ENCODE data around the gene CRABP2. TPM values are rescaled to one million over a fixed set of nuclear protein-coding genes. Genes with fewer than 3 reads are reported as not detected.

The CRABP2 gene
- total RNA-seq, 1 donor from 2014 or later = 97.7 TPM

- intact Hi-C loops (cut with DNase I) = no loop called here
- Histone ChIP-seq H3K27me3 (no peaks in the 10 kb centered on the region), H3K4me3 (no peak overlapping the region), H3K9me3 (no peaks in the 10 kb centered on the region), H3K36me3 (no peaks in the 10 kb centered on the region), H3K4me1 (peaks cover 57% of the 10 kb centered on the region), H3K27ac (peak overlapping the region; percentile 52)
- TF ChIP-seq POLR2AphosphoS5 (IDR thresholded peaks at IDR 0.05; ENCODE audit: insufficient read depth in 1 of 2, low read depth in 1 of 2) (peak in 1 of 2 donors; percentile 29), CTCF (IDR thresholded peaks at IDR 0.05) (no peak)
- DNase-seq (ENCODE audit: extremely low spot score in 2 of 2) = no peak
Observed at GRCh38 chr1:156691665-156692440, 13.5 kb downstream of the CRABP2 start.

GRCh38 chr1:156691191-156691590, 14.2 kb downstream of the CRABP2 start:
- Histone ChIP-seq H3K9me3 (no peaks in the 10 kb centered on the region), H3K36me3 (no peaks in the 10 kb centered on the region), H3K4me1 (peaks cover 57% of the 10 kb centered on the region), H3K4me3 (no peak overlapping the region), H3K27ac (peak overlapping the region; percentile 52), H3K27me3 (no peaks in the 10 kb centered on the region)
- no peak for DNase-seq (ENCODE audit: extremely low spot score in 2 of 2)
- TF ChIP-seq CTCF (IDR thresholded peaks at IDR 0.05) (no peak), POLR2A (IDR thresholded peaks at IDR 0.05) (no peak), POLR2AphosphoS5 (IDR thresholded peaks at IDR 0.05; ENCODE audit: insufficient read depth in 1 of 2, low read depth in 1 of 2) (no peak)
- intact Hi-C loops (cut with DNase I) = no loop called here

- Histone ChIP-seq H3K36me3 (no peaks in the 10 kb centered on the region), H3K4me3 (no peak overlapping the region), H3K27ac (peak overlapping the region; percentile 52), H3K9me3 (no peaks in the 10 kb centered on the region), H3K27me3 (no peaks in the 10 kb centered on the region), H3K4me1 (peaks cover 57% of the 10 kb centered on the region)
- no peak for TF ChIP-seq CTCF (IDR thresholded peaks at IDR 0.05)
- no peak for TF ChIP-seq POLR2AphosphoS5 (IDR thresholded peaks at IDR 0.05; ENCODE audit: insufficient read depth in 1 of 2, low read depth in 1 of 2)
- no peak for DNase-seq (ENCODE audit: extremely low spot score in 2 of 2)
- intact Hi-C loops (cut with DNase I) = no loop called here
Observed at GRCh38 chr1:156690675-156691036, 14.7 kb downstream of the CRABP2 start.

GRCh38 chr1:156689953-156690674, 15.3 kb downstream of the CRABP2 start:
- intact Hi-C loops (cut with DNase I) = loop anchor here (1.0 kb wide), 1 partner anchor 36 kb away; no protein-coding TSS in a partner anchor
- DNase-seq (ENCODE audit: extremely low spot score in 2 of 2) = no peak

More at GRCh38 chr1:156689953-156690674, 15.3 kb downstream of the CRABP2 start:
- peak overlapping the region in 1 of 2 donors; percentile 15 for H3K4me3 ChIP-seq
- peaks cover 57% of the 10 kb centered on the region for H3K4me1 ChIP-seq
- H3K27me3 ChIP-seq = no peaks in the 10 kb centered on the region
- no peaks in the 10 kb centered on the region for H3K9me3 ChIP-seq
- H3K27ac ChIP-seq = peak overlapping the region; percentile 60
- TF ChIP-seq POLR2A (IDR thresholded peaks at IDR 0.05) = no peak
- TF ChIP-seq CTCF (IDR thresholded peaks at IDR 0.05) = no peak
- no peak for TF ChIP-seq POLR2AphosphoS5 (IDR thresholded peaks at IDR 0.05; ENCODE audit: insufficient read depth in 1 of 2, low read depth in 1 of 2)
- no peaks in the 10 kb centered on the region for H3K36me3 ChIP-seq

Measured in vagina (tissue), 2 donors.